ENCODE measurements around the gene ZCCHC24.

ZCCHC24 gene

GRCh38 chr10:79414714-79415113, 30.7 kb downstream of the ZCCHC24 start:
- no peak for DNase-seq

DNA sequence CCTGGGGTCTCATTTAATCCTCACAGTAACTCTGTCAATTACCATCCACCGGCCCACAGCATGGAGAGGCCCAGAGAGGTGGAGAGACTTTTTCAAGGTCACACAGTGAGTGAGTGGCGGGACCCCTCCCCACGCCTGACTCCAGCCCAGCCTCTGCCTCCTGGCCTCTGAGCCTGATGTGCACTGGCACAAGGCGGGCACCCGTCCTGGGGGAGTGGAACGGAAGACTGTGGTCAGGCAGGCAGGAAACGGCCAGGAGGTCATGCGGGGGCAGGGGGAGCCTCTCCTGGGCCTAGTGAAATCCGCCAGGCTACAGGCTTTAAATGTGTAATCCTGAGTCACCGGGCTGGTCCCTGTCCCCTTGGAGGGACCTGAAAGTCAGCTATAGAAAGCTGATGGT, 32.2 kb downstream of the ZCCHC24 start:
- DNase-seq, result no peak

- DNase-seq, result no peak
Measured at GRCh38 chr10:79412516-79412915, 32.9 kb downstream of the ZCCHC24 start.

DNA sequence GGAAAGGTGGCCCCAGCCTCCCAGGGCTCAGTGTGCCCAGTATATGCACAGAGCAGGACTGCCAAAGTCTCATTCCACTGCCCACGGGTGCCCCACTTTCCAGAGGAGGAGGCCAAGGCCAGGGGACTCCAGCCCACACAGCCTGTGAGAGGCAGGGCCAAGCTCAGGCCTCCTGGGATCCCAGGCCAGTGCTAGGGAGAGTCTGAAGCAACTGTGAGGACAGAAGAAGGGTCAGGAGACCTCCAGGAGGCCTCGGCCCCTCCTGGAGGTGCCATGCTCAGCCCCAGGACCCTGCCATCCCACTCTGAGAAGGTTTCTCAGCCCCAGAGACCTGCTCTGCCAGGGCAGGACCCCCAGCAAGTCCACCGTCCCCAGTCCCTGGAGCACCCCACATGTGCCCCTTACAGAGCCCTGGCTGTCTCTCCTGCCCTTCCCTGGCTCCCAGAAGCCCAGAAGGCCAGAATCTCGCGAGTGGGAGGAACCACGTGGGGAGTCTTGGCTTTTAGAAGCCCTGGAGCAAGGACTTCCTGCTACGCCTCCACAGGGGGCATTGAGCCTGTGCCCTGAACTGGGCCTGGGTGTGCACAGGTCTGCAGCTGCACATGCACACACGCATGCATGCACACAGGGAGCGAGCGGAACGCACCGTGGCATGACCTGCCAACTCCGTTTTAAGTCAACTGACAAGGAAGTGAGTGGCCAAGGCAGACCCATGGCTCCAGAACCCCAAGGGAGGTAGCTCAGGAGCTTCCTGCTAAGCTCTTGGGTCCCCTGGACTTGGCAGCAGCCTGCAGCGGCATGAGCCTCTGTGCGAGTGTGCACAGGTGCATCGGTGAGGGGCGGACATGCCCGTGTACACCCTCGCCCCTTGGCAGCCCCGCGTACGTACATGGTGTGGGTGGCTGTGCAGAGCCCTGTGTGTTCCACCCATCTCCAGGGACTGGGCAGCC, 33.6 kb downstream of the ZCCHC24 start:
- no peak for DNase-seq

- DNase-seq, result peak in 3 of 56 donors; percentile 42 to 48 (median 47)
Measured at GRCh38 chr10:79410315-79411094, 34.9 kb downstream of the ZCCHC24 start.

GRCh38 chr10:79409726-79410085, 35.7 kb downstream of the ZCCHC24 start:
- peak in 53 of 56 donors; percentile 67 to 99 (median 95) for DNase-seq

- DNase-seq, result no peak
Measured at GRCh38 chr10:79409038-79409725, 36.2 kb downstream of the ZCCHC24 start.

GRCh38 chr10:79407811-79408795, 37.3 kb downstream of the ZCCHC24 start:
- DNase-seq, result no peak

- no peak for DNase-seq
Measured at GRCh38 chr10:79407423-79407796, 38.0 kb downstream of the ZCCHC24 start.

DNA sequence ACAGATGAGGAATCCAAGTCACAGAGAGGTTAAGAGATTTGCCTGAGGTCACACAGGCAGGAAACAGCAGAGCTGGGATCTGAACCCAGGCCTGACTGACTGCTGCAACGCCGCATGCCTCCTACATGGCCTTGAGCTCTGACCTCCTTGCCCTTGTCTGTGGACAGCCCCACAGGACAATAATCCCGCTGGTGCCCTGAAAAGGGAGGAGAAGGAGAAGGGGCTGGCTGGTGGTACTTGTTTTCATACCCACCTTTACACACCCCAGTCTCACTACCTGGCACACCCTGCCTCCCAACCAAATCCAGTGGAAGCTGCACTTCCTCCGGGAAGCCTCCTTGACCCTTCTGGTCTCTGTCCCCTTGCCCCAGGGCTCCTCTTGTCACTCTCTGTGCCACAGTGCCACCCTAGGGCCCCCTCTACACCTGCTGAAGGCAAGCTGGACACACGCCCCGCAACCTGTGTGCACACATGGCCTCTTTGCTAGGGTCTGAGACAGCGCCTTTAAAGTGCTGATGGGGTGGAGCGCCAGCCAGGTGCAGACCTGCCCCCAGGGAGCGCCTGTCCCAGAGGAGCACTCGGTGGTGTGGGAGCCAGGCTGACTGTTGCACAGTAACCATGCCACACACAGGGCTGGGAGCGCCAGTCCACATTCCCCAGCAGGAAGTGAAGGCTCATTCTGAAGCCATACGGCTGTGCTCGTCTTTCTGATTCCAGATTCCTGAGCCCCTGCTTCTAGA, 38.6 kb downstream of the ZCCHC24 start:
- DNase-seq, result no peak

GRCh38 chr10:79405995-79406515, 39.4 kb downstream of the ZCCHC24 start:
- no peak for DNase-seq

- DNase-seq, result no peak
Measured at GRCh38 chr10:79405221-79405994, 40.0 kb downstream of the ZCCHC24 start.

- no peak for DNase-seq
Measured at GRCh38 chr10:79404690-79405131, 40.7 kb downstream of the ZCCHC24 start.

DNA sequence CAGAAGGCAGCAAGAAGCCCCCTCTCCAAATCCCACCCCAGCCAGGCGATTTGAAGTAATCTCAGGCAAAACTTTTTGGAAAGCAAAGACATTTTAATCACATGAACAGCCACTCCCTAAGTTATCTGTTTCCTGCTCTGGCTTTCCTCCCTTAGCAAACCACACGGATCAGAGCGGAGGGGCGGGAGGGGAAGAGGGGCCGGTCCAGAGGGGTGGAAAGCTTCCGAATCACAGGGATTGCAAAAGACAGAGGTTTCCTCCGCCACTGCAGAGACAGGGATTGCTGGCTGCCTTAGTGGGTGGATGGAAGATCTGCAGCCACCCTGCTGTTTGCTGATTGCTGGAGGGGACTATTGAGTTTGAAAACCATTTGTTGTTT, 41.2 kb downstream of the ZCCHC24 start:
- no peak for DNase-seq

GRCh38 chr10:79403441-79404230, 41.8 kb downstream of the ZCCHC24 start:
- DNase-seq, result peak in 47 of 56 donors; percentile 33 to 85 (median 70)

GRCh38 chr10:79402951-79403350, 42.5 kb downstream of the ZCCHC24 start:
- DNase-seq, result no peak

- DNase-seq, result no peak
Measured at GRCh38 chr10:79402625-79402946, 42.8 kb downstream of the ZCCHC24 start.
